Endodermal cell (in vitro differentiated cells): Measurements from ENCODE around the gene RPL29. TPM values are rescaled to one million over a fixed set of nuclear protein-coding genes. Genes with fewer than 3 reads are reported as not detected.

ENCODE experiments used
- DNase-seq: peaks from one replicate; pipeline ENCODE4 v3.0.0-alpha.2; 2017
- H3K27ac ChIP-seq: 2 replicates; pipeline ENCODE4 v1.5.1; 2013; ENCODE audit warnings: mild to moderate bottlenecking, low read depth, low read length, moderate library complexity
- H3K27me3 ChIP-seq: 2 replicates; pipeline ENCODE4 v1.6.1; 2013; ENCODE audit warnings: mild to moderate bottlenecking, low read length, moderate library complexity; ENCODE audit not compliant: insufficient read depth, control insufficient read depth, poor library complexity, severe bottlenecking
- H3K36me3 ChIP-seq: 2 replicates; pipeline ENCODE4 v1.7.0; 2013; ENCODE audit warnings: mild to moderate bottlenecking, low read length, moderate library complexity; ENCODE audit not compliant: control insufficient read depth, insufficient read depth
- H3K4me1 ChIP-seq: one replicate; pipeline ENCODE4 v1.7.0; 2013; ENCODE audit warnings: low read length; ENCODE audit not compliant: control insufficient read depth, insufficient read depth
- H3K4me3 ChIP-seq: 2 replicates; pipeline ENCODE4 v1.5.1; 2013; ENCODE audit warnings: mild to moderate bottlenecking, low read length, moderate library complexity
- H3K9ac ChIP-seq: 2 replicates; pipeline ENCODE4 v1.6.1; 2013; ENCODE audit warnings: mild to moderate bottlenecking, low read length, moderate library complexity; ENCODE audit not compliant: poor library complexity, severe bottlenecking; ENCODE audit errors: extremely low read depth
- H3K9me3 ChIP-seq: 2 replicates; pipeline ENCODE4 v1.6.1; 2013; ENCODE audit warnings: mild to moderate bottlenecking, low read length, moderate library complexity; ENCODE audit not compliant: control insufficient read depth
- H3K27ac Mint-ChIP-seq: 2 replicates; pipeline ENCODE4 v1.8.0; 2020; ENCODE audit warnings: mixed read lengths
- H3K27me3 Mint-ChIP-seq: 2 replicates; pipeline ENCODE4 v1.8.0; 2021; ENCODE audit warnings: mild to moderate bottlenecking, mixed read lengths; ENCODE audit not compliant: insufficient read depth
- H3K36me3 Mint-ChIP-seq: 2 replicates; pipeline ENCODE4 v1.8.0; 2020; ENCODE audit warnings: low read depth, mixed read lengths
- H3K4me1 Mint-ChIP-seq: 2 replicates; pipeline ENCODE4 v1.8.0; 2020; ENCODE audit warnings: mixed read lengths
- H3K4me3 Mint-ChIP-seq: 2 replicates; pipeline ENCODE4 v1.8.0; 2020; ENCODE audit warnings: mild to moderate bottlenecking, moderate library complexity, mixed read lengths
- H3K9me3 Mint-ChIP-seq: 2 replicates; pipeline ENCODE4 v1.8.0; 2020; ENCODE audit warnings: mild to moderate bottlenecking, mixed read lengths
- WGBS, 2 experiments: methylation state at CpG; one replicate each; pipeline versions ENCODE4 v1.1.5 to v1.1.7; 2013; ENCODE audit warnings: missing lambda C conversion rate in 2 of 2, mixed read lengths in 1 of 2; ENCODE audit not compliant: insufficient coverage in 1 of 2, insufficient read length in 1 of 2; 5-methylcytosine and 5-hydroxymethylcytosine counted together
- total RNA-seq, 2 donors: library from RNA; stranded (reverse); fragmentation: NEBNext Ultra II Directional in 1 of 2; extraction: Animal tissue kit (Norgen Biotek cat#: 25700) in 1 of 2; gene quantifications; 2 replicates in 1 of 2; 3 replicates in 1 of 2; pipeline ENCODE4 v1.2.1, GENCODE V29; 2021
- TF ChIP-seq, protein P1 (sequence below): fragments of 200-600 bp; sonication (generic); conservative IDR thresholded peaks from 2 replicates; pipeline ENCODE4 v1.5.0; 2021; ENCODE audit warnings: antibody characterized with exemption, mild to moderate bottlenecking

The RPL29 gene
- total RNA-seq, 2 donors from 2014 or later: 1,325 to 1,600 TPM

DNA sequence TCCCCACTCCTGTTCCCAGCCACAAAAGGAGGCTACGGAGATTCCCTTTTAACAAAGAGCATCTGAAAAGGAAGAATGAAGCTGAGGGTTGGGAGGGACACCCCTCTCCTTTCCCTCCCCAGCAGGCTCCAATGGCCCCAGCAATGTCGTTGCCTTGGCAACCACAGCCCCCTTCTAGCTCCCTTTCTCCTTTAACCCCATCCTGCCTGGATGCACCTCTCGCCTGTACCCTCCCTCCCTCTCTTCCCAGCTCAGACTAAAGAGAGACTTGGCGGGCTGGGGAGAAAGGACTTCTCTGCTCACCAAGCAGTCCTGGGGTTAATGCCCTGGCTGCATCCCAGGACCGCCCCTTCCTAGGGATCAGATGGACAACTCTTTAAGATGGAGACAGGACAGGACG is 7.1 kb upstream of the RPL29 start:
- H3K4me1 ChIP-seq: peaks cover 11% of the 10 kb centered on the region

DNA sequence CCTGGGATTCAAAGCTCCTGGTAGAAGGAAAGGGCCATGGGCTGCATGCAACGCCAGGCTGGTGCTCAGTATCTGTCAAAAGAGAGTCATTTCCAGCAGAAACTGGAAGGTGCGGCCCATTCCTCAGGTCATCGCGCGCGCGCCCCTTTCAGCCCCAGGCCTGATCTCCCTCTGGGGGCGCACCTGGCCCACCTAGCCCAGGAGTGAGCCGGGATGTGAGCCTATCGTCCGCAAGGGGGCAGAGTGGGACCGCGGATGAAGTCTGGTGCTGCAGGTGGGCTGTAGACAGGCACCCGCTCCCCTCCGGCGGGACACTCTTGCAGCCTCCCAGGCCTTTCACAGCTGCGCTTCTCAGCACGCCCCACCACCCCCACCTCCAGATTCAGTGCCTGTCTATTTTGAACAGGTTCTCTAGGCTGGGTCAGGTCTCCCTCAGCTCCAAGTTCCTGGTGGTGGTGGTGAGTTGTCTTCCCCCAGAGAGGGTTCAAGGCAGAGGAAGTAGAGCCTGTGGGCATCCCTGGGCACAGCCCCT is 5.8 kb upstream of the RPL29 start:
- TF ChIP-seq, protein P1, sequence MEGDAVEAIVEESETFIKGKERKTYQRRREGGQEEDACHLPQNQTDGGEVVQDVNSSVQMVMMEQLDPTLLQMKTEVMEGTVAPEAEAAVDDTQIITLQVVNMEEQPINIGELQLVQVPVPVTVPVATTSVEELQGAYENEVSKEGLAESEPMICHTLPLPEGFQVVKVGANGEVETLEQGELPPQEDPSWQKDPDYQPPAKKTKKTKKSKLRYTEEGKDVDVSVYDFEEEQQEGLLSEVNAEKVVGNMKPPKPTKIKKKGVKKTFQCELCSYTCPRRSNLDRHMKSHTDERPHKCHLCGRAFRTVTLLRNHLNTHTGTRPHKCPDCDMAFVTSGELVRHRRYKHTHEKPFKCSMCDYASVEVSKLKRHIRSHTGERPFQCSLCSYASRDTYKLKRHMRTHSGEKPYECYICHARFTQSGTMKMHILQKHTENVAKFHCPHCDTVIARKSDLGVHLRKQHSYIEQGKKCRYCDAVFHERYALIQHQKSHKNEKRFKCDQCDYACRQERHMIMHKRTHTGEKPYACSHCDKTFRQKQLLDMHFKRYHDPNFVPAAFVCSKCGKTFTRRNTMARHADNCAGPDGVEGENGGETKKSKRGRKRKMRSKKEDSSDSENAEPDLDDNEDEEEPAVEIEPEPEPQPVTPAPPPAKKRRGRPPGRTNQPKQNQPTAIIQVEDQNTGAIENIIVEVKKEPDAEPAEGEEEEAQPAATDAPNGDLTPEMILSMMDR: peak; percentile 100
- no peaks in the 10 kb centered on the region for H3K36me3 ChIP-seq
- DNase-seq: peak; percentile 99
- no peaks in the 10 kb centered on the region for H3K36me3 Mint-ChIP-seq
- no peak overlapping the region for H3K9ac ChIP-seq
- no peak overlapping the region for H3K27ac Mint-ChIP-seq
- H3K27ac ChIP-seq: no peak overlapping the region
- peaks cover 12% of the 10 kb centered on the region for H3K27me3 Mint-ChIP-seq
- no peaks in the 10 kb centered on the region for H3K9me3 Mint-ChIP-seq
- no peaks in the 10 kb centered on the region for H3K27me3 ChIP-seq
- no peak overlapping the region for H3K4me3 ChIP-seq
- no peak overlapping the region for H3K4me3 Mint-ChIP-seq
- peaks cover 24% of the 10 kb centered on the region for H3K4me1 Mint-ChIP-seq
- H3K9me3 ChIP-seq: no peaks in the 10 kb centered on the region
- peaks cover 12% of the 10 kb centered on the region for H3K4me1 ChIP-seq
- 6 to 11% methylated on average over 7 to 18 of the region's 18 CpGs for WGBS, 2 experiments

More for the DNA sequence above, 7.1 kb upstream of the RPL29 start:
- H3K36me3 ChIP-seq: no peaks in the 10 kb centered on the region
- no peak overlapping the region for H3K27ac Mint-ChIP-seq
- no peak overlapping the region for H3K4me3 ChIP-seq
- H3K4me1 Mint-ChIP-seq: peaks cover 23% of the 10 kb centered on the region
- H3K4me3 Mint-ChIP-seq: no peak overlapping the region
- no peaks in the 10 kb centered on the region for H3K9me3 Mint-ChIP-seq
- H3K27me3 ChIP-seq: no peaks in the 10 kb centered on the region
- H3K9me3 ChIP-seq: no peaks in the 10 kb centered on the region
- DNase-seq: no peak
- peaks cover 12% of the 10 kb centered on the region for H3K27me3 Mint-ChIP-seq
- no peaks in the 10 kb centered on the region for H3K36me3 Mint-ChIP-seq
- 48 to 66% methylated on average over 3 to 6 of the region's 6 CpGs for WGBS, 2 experiments
- H3K9ac ChIP-seq: no peak overlapping the region
- TF ChIP-seq, protein P1: no peak
- no peak overlapping the region for H3K27ac ChIP-seq

DNA sequence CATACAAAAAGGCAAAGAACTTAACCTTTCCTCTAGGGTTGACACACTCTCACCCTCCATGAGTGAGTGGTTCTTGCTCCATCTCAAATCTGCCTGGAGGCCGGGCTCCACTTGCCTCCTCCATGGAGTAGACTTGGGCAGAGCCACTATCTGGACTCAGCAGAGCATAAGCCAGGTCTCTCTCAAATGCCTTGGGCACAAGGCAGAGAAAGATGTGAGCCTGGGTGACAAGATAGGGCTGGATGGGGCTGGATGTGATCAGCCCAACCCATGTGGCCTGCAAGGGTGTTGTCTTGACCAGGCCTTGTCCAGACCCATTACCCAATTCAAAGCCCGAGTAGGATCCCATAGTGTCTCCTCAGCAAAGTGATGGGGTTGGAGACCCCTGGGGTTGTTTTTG is 4.2 kb upstream of the RPL29 start:
- Histone ChIP-seq H3K9ac (no peak overlapping the region), H3K4me3 (no peak overlapping the region), H3K27me3 (no peaks in the 10 kb centered on the region), H3K27ac (no peak overlapping the region), H3K4me1 (peaks cover 6% of the 10 kb centered on the region), H3K36me3 (peaks cover 4% of the 10 kb centered on the region), H3K9me3 (no peaks in the 10 kb centered on the region)
- WGBS, 2 experiments: 94% methylated on average over 2 of the region's 2 CpGs; no CpG with 5 or more reads in 1 of the 2 experiments
- Mint-ChIP-seq H3K4me3 (no peak overlapping the region), H3K9me3 (no peaks in the 10 kb centered on the region), H3K4me1 (peaks cover 13% of the 10 kb centered on the region), H3K27ac (no peak overlapping the region), H3K27me3 (peaks cover 12% of the 10 kb centered on the region), H3K36me3 (peaks cover 9% of the 10 kb centered on the region)
- TF ChIP-seq, protein P1: no peak
- no peak for DNase-seq
